Liver (tissue), 3 donors: ENCODE results near the gene KIAA1217.

ENCODE experiments used
- RAD21 ChIP-seq, 2 donors: IDR thresholded peaks; 2 replicates each; pipeline ENCODE4 v1.6.1; 2016; ENCODE audit warnings: antibody characterized with exemption in 2 of 2, mild to moderate bottlenecking in 2 of 2
- RXRA ChIP-seq, 2 donors: IDR thresholded peaks; 2 replicates each; pipeline ENCODE4 v1.6.1; 2017 to 2018; ENCODE audit warnings: antibody characterized with exemption in 2 of 2, mild to moderate bottlenecking in 1 of 2
- SP1 ChIP-seq: IDR thresholded peaks from 2 replicates; pipeline ENCODE4 v1.6.1; 2018; ENCODE audit warnings: antibody characterized with exemption, mild to moderate bottlenecking
- YY1 ChIP-seq: IDR thresholded peaks from 2 replicates; pipeline ENCODE4 v1.6.1; 2016; ENCODE audit warnings: antibody characterized with exemption, mild to moderate bottlenecking
- TF ChIP-seq, protein P1 (sequence below): fragments of 150-350 bp; IDR thresholded peaks from 2 replicates; pipeline ENCODE4 v1.5.1; 2017; ENCODE audit warnings: improper control_type of control experiment, low read depth, low read length; ENCODE audit not compliant: missing input control
- TF ChIP-seq, protein P2 (sequence below): IDR thresholded peaks from 2 replicates; pipeline ENCODE4 v1.6.1; 2016; ENCODE audit warnings: antibody characterized with exemption
- TF ChIP-seq, protein P3 (sequence below): IDR thresholded peaks from 2 replicates; pipeline ENCODE4 v1.6.1; 2016; ENCODE audit warnings: antibody characterized with exemption, mild to moderate bottlenecking
- TF ChIP-seq, protein P4 (sequence below): IDR thresholded peaks from 2 replicates; pipeline ENCODE4 v1.6.1; 2016; ENCODE audit warnings: antibody characterized with exemption
- donor health status: healthy.
- donor health status: healthy.

DNA sequence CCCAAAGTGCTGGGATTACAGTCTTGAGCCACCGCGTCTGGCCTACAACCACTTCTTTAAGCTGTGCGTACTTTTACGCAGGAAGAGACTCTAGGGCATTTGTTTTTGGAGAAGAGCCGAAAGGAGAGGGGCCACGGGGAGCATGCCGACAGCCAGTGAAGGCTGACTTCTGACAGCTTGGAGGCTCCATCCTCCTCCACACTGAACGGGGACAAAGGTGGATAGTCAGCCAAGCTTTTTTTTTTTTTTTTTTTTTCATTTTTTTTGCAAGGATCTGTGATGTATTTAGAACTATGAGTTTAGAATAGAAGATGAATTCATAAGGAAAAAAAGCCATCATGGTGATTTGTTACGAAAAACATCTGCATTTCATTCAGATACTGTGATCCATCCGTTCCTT is 293.1 kb downstream of the KIAA1217 start:
- TF ChIP-seq RAD21 (IDR thresholded peaks at IDR 0.05): no peak
- TF ChIP-seq, protein P1, sequence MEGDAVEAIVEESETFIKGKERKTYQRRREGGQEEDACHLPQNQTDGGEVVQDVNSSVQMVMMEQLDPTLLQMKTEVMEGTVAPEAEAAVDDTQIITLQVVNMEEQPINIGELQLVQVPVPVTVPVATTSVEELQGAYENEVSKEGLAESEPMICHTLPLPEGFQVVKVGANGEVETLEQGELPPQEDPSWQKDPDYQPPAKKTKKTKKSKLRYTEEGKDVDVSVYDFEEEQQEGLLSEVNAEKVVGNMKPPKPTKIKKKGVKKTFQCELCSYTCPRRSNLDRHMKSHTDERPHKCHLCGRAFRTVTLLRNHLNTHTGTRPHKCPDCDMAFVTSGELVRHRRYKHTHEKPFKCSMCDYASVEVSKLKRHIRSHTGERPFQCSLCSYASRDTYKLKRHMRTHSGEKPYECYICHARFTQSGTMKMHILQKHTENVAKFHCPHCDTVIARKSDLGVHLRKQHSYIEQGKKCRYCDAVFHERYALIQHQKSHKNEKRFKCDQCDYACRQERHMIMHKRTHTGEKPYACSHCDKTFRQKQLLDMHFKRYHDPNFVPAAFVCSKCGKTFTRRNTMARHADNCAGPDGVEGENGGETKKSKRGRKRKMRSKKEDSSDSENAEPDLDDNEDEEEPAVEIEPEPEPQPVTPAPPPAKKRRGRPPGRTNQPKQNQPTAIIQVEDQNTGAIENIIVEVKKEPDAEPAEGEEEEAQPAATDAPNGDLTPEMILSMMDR: no peak
- TF ChIP-seq, protein P2, sequence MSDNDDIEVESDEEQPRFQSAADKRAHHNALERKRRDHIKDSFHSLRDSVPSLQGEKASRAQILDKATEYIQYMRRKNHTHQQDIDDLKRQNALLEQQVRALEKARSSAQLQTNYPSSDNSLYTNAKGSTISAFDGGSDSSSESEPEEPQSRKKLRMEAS: no peak
- TF ChIP-seq, protein P3, sequence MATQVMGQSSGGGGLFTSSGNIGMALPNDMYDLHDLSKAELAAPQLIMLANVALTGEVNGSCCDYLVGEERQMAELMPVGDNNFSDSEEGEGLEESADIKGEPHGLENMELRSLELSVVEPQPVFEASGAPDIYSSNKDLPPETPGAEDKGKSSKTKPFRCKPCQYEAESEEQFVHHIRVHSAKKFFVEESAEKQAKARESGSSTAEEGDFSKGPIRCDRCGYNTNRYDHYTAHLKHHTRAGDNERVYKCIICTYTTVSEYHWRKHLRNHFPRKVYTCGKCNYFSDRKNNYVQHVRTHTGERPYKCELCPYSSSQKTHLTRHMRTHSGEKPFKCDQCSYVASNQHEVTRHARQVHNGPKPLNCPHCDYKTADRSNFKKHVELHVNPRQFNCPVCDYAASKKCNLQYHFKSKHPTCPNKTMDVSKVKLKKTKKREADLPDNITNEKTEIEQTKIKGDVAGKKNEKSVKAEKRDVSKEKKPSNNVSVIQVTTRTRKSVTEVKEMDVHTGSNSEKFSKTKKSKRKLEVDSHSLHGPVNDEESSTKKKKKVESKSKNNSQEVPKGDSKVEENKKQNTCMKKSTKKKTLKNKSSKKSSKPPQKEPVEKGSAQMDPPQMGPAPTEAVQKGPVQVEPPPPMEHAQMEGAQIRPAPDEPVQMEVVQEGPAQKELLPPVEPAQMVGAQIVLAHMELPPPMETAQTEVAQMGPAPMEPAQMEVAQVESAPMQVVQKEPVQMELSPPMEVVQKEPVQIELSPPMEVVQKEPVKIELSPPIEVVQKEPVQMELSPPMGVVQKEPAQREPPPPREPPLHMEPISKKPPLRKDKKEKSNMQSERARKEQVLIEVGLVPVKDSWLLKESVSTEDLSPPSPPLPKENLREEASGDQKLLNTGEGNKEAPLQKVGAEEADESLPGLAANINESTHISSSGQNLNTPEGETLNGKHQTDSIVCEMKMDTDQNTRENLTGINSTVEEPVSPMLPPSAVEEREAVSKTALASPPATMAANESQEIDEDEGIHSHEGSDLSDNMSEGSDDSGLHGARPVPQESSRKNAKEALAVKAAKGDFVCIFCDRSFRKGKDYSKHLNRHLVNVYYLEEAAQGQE: no peak
- TF ChIP-seq, protein P4, sequence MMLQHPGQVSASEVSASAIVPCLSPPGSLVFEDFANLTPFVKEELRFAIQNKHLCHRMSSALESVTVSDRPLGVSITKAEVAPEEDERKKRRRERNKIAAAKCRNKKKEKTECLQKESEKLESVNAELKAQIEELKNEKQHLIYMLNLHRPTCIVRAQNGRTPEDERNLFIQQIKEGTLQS: no peak
- TF ChIP-seq SP1: no peak
- TF ChIP-seq YY1: no peak
- TF ChIP-seq RXRA (IDR thresholded peaks at IDR 0.05): no peak
